Kasumi-1 (cell line): Measurements from ENCODE around the gene CNTFR.

Source experiments
- DNase-seq, 2 experiments: peaks; one replicate each; lab custom pipeline; 2025; lab: John Stamatoyannopoulos, UW

CNTFR gene

DNA sequence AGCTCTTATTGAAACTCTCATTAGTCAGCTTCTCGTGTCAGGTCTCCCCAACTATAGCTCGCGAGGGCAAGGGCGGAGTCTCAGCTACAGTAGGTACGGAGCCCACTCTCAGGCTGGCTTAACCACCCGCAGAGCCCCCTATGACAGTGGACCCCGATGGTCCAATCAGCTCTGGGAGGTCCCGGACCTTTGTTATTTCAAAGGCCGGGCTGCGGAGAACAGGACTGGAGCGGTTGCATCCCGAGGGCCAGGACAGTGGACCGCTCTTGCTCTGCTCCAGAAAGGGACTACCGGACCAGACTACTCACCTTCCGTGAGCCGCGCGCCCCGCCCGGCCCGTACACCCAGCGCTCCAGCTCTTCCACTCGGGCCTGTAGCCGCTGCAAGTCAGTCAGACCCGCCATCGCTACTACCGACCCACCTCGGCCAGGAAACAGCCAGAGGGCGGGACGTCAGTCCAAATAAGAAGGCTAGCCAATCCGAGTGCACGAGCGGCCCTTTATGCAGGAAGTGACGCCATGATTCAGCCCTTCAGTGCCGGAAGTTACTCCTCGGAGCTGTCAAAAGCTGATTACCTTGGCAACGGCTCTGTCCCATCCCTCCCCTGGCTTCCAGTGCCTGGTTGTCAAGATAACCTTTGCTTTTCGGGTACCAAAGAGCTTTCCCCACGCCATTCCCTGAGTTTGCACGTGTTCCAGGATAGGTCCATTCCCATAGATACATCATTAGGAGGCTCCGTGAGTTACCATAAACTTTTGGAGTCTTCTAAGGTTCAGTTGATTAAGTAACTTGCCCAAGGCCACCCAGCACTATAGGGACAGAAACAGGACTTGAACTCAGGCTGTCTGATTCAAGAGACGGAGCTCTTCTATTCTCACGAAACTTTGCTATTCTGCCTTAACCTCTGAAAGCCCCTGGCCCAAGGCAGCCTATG, 30.8 kb upstream of the CNTFR start, which contains the start of gene DCTN3:
DCTN3 (minus strand) TSS at position 435 of the 934 bp plus-strand sequence; CDS start at position 404, 31 bp downstream.
- peak; percentile 97 to 98 for DNase-seq

DNA sequence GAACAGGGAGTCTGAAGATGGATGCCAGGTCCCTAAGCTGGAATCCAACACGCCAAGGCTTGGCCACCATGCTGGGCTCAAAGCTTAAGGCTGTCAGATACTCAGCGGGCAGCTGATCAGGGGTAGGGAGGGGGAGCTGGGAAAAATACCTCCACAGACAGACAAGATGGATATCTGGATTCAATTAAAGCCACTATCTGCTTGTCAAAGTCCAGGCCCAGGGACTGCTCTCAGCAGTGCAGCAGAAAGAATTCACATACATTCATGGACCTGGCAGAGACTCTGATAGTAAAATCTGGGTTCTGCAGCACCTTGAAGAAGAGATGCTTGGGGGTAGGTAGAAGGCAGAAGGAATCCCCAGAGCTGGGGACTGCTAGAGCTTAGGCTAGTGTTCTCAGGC, 25.6 kb upstream of the CNTFR start:
- DNase-seq = no peak

GRCh38 chr9:34612788-34613390, 23.4 kb upstream of the CNTFR start:
- peak; percentile 84 to 87 for DNase-seq

GRCh38 chr9:34611811-34612787, 22.6 kb upstream of the CNTFR start, which contains the start of gene RPP25L:
RPP25L (minus strand) TSS chr9:34612097; CDS start chr9:34611296, 801 bp downstream.
- peak; percentile 53 to 57 for DNase-seq

- DNase-seq = no peak
Observed at GRCh38 chr9:34611251-34611810, 21.8 kb upstream of the CNTFR start.

DNA sequence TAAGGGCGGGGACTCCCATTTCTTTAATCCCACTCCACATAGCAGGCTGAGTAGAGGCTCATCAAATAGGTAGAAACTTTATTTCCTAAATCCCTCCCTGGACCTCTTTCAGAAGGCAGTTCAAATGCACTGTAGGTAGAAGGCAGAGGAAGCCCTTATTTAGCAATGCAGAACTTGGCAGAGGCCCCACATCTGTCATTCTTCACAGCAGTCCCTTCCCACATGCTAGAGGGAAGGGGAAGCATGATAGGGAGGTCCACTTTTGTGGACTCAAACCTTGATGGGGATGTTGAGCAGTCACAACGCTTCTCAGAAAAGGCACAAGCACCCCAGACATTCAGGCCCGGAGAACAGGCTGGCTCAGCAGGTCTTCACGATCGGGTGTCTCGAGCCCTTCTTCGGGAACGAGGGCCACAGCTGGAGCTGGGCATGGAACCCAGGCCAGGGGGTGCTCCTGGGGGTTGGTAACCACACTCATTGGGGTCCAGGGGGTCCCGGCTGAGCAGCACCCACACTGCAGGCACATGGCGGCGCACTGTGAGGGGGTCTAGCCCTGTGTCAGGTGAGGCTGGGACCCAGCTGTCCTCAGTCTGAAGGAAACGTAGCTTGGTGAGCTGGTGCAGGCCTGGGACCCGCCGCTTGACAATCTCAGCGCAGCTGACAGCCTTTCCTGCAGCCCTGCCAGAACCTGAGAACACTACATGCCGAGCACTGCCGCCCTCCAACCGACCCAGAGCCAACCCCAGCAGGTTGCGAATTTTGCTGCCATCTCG, 21.1 kb upstream of the CNTFR start:
- DNase-seq = peak in 1 of 2 experiments; percentile 26

- no peak for DNase-seq
Observed at GRCh38 chr9:34607331-34607730, 17.8 kb upstream of the CNTFR start.

GRCh38 chr9:34606905-34607304, 17.4 kb upstream of the CNTFR start:
- DNase-seq = no peak

DNA sequence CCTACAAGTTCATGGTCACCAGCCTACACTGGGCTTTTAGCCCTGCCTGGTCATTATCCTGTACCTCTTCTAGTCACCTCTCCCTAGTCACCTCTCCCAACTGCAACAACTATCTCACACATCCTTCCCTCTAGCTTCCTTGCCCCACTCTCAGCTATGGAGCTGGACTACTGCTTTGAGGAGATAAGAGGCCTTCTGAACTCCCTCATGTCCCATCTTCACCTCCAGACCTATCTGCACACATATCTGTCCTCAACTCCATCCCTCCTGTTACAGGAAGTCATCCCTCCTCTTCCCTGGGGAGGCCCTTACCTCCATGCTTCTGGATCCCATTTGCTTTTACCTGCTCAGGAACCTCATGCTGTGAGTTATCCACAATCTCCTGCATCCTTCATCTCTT, 16.7 kb upstream of the CNTFR start:
- no peak for DNase-seq

- peak; percentile 73 to 79 for DNase-seq
Observed at GRCh38 chr9:34603610-34604231, 14.2 kb upstream of the CNTFR start.

DNA sequence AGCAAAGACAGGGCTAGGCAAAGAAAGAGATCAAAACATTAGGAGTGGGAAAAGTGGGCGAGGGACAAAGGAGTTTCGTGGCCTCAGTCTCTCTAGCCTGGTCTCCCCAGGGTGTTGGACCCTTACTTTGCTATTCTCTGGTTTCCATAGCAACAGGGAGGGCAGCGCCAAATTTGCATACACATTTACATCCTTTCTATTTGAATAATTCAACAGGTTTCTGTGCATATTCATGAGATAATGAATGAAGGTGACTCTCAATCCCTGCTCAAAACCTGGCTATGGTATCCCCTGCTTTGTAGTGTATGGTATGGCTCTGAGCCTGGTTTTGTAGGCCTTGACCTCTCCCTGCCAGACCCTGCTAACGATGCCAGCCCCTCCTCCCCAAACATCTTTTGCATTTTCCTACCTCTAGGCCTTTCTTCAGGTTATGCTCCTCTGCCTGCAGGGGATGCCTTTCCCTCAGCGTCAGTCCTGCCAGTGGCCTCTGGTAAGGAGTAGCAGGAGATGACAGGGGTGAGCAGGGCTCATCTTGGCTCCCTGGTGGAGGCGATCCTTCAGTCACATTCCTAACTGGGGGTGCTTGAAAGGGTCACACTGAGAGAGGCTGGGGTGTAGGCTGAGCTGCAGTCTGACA, 12.5 kb upstream of the CNTFR start:
- DNase-seq = no peak

DNA sequence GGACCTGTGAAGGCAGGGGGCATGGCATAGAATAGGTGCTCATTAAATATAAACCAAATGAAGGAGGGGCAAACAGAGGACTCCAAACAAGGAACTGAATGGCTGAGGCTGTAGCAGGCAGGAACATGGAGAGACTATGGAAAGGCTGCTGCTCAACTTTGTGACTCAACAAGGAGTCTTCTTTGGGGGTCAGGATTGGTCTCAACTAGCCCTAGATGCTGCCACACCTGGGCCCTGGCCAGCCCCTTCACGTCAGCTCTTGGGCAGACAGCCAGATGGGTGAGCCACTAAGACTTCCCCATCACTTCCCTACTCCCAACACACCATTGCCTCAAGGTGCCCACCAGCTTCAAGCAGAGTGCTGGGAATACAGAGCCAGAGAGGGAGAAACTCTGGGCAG, 11.4 kb upstream of the CNTFR start:
- no peak for DNase-seq

DNA sequence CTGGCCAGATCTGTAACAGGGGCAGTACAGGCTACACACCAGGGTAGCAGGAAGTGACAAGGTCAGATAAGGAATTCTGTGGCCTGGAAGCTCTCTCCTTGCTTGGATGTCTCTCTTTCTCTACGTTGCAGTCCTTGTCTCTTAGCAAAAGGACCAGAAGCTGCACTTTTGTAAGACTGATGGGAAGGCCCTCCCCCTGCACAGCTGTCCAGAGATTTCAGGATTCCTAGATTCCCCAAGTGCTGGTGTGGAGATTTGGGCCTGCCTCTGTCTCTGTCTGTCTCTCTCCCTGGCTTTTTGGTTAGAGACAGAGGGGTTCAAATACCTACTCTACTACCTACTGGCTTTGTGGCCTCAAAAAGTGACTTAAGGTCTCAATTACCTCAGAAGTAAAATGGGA, 10.0 kb upstream of the CNTFR start:
- no peak for DNase-seq

- DNase-seq = no peak
Observed at GRCh38 chr9:34594177-34594576, 4.7 kb upstream of the CNTFR start.

GRCh38 chr9:34592895-34593601, 3.5 kb upstream of the CNTFR start:
- no peak for DNase-seq

DNA sequence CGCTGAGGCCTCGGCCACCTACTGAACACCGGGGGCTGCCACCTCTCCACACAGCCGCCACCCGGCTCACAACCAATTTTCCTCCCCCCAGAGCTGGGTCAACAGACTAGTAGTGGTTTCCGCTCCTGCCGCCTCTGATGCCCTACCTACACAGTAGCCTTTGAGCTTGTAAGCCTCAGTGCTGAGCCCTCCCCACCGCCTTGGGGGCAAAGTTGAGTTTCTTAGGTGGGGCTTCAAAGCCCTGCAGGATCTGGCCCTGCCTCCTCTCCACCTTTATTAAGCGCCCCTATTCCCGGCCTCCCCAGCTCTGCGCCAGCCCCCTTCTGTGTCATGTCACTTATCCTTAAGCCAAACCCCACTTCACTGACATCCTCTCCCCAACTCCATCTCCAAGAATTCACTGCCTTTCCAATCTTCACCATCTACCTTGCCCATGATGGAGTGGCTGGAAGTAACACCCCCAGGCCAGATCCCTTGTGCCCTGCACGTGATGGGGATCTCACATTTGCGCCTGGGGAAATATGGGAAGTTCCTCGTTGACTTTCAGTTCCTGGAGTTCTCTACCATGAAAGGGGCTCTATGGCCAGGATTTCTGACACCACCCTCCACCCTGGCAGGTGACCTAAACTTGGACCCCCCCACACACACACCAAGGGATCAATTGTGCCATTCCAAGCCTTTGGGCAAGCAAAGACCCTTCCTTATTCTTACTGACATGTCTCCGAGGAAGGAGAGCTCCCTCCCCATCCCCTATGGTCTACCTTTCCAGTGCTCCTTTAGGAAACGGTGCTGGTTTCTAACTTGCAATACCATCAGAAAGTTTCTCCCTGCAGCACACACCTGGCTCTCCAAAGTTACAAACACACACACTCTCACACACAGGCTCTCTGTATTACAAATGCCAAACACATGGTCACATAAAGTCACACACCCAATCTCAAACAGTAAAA, 2.7 kb upstream of the CNTFR start:
- DNase-seq = peak in 1 of 2 experiments; percentile 18

- peak; percentile 48 to 49 for DNase-seq
Observed at GRCh38 chr9:34591248-34591916, 1.9 kb upstream of the CNTFR start.
